Middle frontal gyrus (tissue), 1 donor: Measurements from ENCODE around the gene HOOK1.
"Not testable (repeated sequence)": the region's sequence is repeated elsewhere in the genome, so short reads cannot be mapped to it uniquely, and the experiment has no call there.

ENCODE experiments used
- DNase-seq: peaks from one replicate; pipeline ENCODE4 v3.0.0-alpha.2; 2015; ENCODE audit warnings: low spot score; ENCODE audit errors: extremely low spot score

HOOK1 gene

GRCh38 chr1:59885160-59885832, 70.5 kb downstream of the HOOK1 start:
- DNase-seq = no peak

GRCh38 chr1:59892841-59893811, 78.4 kb downstream of the HOOK1 start:
- DNase-seq = no peak

- no peak for DNase-seq
These were observed 82.4 kb downstream of the HOOK1 start for GRCh38 chr1:59897165-59897564.

- DNase-seq = no peak
These were observed 84.2 kb downstream of the HOOK1 start for GRCh38 chr1:59898927-59899326.

GRCh38 chr1:59900640-59901039, 85.9 kb downstream of the HOOK1 start:
- no peak for DNase-seq

- no peak for DNase-seq
These were observed 87.1 kb downstream of the HOOK1 start for GRCh38 chr1:59901770-59902388.

GRCh38 chr1:59903141-59903754, 88.5 kb downstream of the HOOK1 start:
- DNase-seq = peak; percentile 31

- no peak for DNase-seq
These were observed 92.2 kb downstream of the HOOK1 start for GRCh38 chr1:59906931-59907330.

- DNase-seq = no peak
These were observed 93.3 kb downstream of the HOOK1 start for GRCh38 chr1:59908084-59908483.

- DNase-seq = no peak
These were observed 93.9 kb downstream of the HOOK1 start for GRCh38 chr1:59908682-59909081.

GRCh38 chr1:59914791-59915286, 100.1 kb downstream of the HOOK1 start:
- not testable (repeated sequence) for DNase-seq

GRCh38 chr1:59915516-59915915, 100.8 kb downstream of the HOOK1 start:
- no peak for DNase-seq

GRCh38 chr1:59917026-59917784, 102.5 kb downstream of the HOOK1 start:
- peak; percentile 63 for DNase-seq

- DNase-seq = no peak
These were observed 103.0 kb downstream of the HOOK1 start for GRCh38 chr1:59917785-59918180.

- no peak for DNase-seq
These were observed 105.0 kb downstream of the HOOK1 start for GRCh38 chr1:59919746-59920145.

- not testable (repeated sequence) for DNase-seq
These were observed 106.6 kb downstream of the HOOK1 start for GRCh38 chr1:59921258-59921899.

- DNase-seq = no peak
These were observed 109.9 kb downstream of the HOOK1 start for GRCh38 chr1:59924653-59925052.
